GM23248 (cell line): ENCODE data around the gene SLC35G2.

Experiments
- EZH2 ChIP-seq: fragments of 200-600 bp; sonication (generic); IDR thresholded peaks from 2 replicates; pipeline ENCODE4 v1.6.1; 2018; ENCODE audit warnings: antibody characterized with exemption, mild to moderate bottlenecking; ENCODE audit not compliant: insufficient read depth, poor library complexity, severe bottlenecking
- EZH2phosphoT487 ChIP-seq: fragments of 200-600 bp; sonication (generic); IDR thresholded peaks from 2 replicates; pipeline ENCODE4 v1.6.1; 2018; ENCODE audit warnings: antibody characterized with exemption, moderate library complexity, mild to moderate bottlenecking, low read depth; ENCODE audit not compliant: insufficient read depth

DNA sequence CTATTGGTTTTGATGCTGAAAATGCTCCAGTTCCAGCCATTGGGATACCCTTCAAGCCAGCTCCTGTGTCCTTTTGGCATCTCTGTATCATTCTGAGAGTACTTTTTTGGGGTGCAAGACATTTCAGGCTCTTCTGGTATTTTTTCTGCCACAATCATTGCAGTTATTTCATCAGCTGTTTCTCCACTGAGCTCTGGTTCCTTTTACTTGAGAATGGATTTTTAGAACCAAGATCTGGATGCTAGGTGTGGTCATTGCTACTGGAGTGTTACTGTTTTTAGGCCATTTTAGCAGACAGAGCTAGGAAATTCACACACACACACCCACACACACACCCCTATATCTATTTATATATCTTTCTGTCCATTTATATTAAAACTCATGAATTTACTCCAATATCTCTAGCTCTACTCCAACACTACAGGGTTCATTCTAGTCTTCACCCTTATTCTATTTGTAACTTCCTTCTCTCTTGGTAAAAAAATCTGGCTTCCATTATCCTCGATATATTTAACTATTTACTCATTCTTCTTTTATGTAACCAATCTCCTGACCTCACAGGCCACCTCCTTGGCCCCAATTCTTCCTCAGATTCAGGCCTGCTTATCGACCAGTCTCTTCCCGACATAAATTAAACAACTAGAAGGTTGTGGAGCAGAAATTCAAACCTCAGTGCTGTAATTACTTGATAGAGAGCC, 17.0 kb downstream of the SLC35G2 start:
- TF ChIP-seq EZH2phosphoT487, result no peak
- TF ChIP-seq EZH2, result no peak
